GM21825 (cell line): ENCODE results near the gene ANKRD29.

Experiments used
- ATAC-seq: cut with Tn5 transposase; IDR thresholded peaks from one replicate; pipeline ENCODE4 v1.9.1; 2021; ENCODE audit warnings: mild to moderate bottlenecking, moderate library complexity; ENCODE audit not compliant: unreplicated experiment

The ANKRD29 gene

GRCh38 chr18:23662309-23663263, at the start of gene ANKRD29:
Gene ANKRD29 (minus strand): TSS chr18:23662911. CDS start chr18:23662730, 181 bp downstream.
- peak; percentile 44 for ATAC-seq

GRCh38 chr18:23712445-23712844, 49.7 kb upstream of the ANKRD29 start:
- no peak for ATAC-seq

- ATAC-seq: no peak
Measured at GRCh38 chr18:23711426-23711825, 48.7 kb upstream of the ANKRD29 start.

GRCh38 chr18:23710946-23711345, 48.2 kb upstream of the ANKRD29 start:
- no peak for ATAC-seq

- no peak for ATAC-seq
Measured at GRCh38 chr18:23710068-23710527, 47.4 kb upstream of the ANKRD29 start.

GRCh38 chr18:23706971-23707640, 44.4 kb upstream of the ANKRD29 start:
- no peak for ATAC-seq

GRCh38 chr18:23704806-23705205, 42.1 kb upstream of the ANKRD29 start:
- no peak for ATAC-seq

GRCh38 chr18:23703987-23704384, 41.3 kb upstream of the ANKRD29 start:
- ATAC-seq: no peak

- no peak for ATAC-seq
Measured at GRCh38 chr18:23703057-23703986, 40.6 kb upstream of the ANKRD29 start.

- ATAC-seq: no peak
Measured at GRCh38 chr18:23702606-23703005, 39.9 kb upstream of the ANKRD29 start.

- ATAC-seq: no peak
Measured at GRCh38 chr18:23701544-23702064, 38.9 kb upstream of the ANKRD29 start.

- ATAC-seq: no peak
Measured at GRCh38 chr18:23701017-23701416, 38.3 kb upstream of the ANKRD29 start.

- ATAC-seq: no peak
Measured at GRCh38 chr18:23694637-23695430, 32.1 kb upstream of the ANKRD29 start.

- ATAC-seq: no peak
Measured at GRCh38 chr18:23693846-23694245, 31.1 kb upstream of the ANKRD29 start.

GRCh38 chr18:23690505-23691068, 27.9 kb upstream of the ANKRD29 start:
- no peak for ATAC-seq

- ATAC-seq: no peak
Measured at GRCh38 chr18:23689616-23690504, 27.1 kb upstream of the ANKRD29 start.

- ATAC-seq: no peak
Measured at GRCh38 chr18:23689031-23689615, 26.4 kb upstream of the ANKRD29 start, which contains the start of gene LAMA3. Gene LAMA3 (plus strand): TSS chr18:23689453. CDS start chr18:23689684, 231 bp downstream.

- no peak for ATAC-seq
Measured at GRCh38 chr18:23688528-23688927, 25.8 kb upstream of the ANKRD29 start.
